Measurements from ENCODE around the gene LIF.

LIF gene

DNA sequence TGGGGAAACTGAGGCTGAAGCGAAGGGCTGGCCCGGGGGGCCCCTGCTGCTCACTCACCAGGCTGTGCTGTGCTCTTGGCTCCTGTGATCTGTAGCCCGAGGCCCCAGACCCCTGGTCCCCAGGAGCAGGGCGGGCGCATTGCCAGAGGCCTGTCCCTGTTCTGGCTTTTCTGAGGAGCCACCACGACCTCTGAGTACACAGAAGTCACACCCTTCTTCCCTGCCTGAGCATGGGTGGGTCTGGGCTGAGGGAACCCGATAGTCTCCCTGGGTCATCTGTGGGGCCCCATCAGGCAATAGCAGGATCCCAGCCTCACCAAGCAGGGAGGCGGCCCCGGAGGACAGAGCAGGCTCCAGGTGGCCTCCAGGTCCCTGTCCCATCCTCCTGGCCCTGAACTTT lies 37.6 kb upstream of the LIF start:
- DNase-seq, result no peak

DNA sequence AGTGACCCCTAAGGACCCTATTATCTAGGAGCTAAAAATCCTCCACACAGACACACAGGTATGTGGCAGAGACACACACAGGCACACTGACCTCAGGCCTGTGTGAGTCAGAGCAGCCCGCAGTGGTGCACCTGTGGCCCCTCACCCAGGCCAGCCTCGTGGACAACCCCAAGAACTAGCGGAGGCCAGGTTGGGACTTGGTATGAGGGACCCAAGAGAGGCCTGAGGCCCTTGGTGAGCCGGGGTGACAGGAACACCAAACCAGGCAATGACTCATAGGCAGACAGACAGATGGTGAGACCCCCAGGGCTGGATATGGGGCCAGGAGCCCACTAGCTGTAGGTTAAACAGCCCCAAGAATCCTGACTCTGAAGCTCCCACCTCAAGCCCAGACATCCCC lies 36.8 kb upstream of the LIF start:
- DNase-seq, result no peak

DNA sequence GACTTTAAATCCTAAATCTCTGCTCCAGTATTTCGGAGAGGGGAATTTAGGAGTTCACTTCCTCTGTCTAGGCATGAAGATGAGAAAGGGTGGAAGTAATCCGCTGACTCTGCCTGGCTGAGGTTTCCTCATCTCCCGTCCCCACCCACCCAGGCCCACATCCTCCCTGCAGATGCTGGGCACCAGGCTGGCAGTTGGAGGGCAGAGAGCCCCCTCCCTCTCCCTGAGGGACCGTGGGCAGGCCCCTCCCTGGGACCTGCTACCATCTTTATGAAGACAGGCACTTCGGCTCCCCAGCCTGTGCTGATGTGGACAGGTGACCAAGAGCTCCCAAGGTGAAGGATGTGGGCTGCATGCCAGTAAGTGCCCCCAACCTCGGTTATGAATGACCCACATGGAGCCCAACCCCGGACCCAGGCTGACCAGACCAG lies 36.1 kb upstream of the LIF start:
- DNase-seq, result no peak

DNA sequence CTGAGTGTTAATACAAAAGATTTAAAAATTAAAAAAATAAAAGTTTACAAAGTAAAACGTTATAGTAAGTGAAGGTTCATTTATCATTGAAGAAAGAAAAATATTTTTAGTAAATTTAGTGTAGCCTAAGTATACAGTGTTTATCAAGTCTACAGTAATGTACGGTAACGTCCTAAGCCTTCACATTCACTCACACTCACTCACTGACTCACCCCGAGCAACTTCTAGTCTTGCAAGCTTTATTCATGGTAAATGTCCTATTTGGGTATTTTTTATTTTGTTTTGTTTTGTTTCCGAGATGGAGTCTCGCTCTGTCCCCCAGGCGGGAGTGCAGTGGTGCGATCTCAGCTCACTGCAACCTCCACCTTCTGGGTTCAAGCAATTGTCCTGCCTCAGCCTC lies 33.9 kb upstream of the LIF start:
- no peak for DNase-seq

DNA sequence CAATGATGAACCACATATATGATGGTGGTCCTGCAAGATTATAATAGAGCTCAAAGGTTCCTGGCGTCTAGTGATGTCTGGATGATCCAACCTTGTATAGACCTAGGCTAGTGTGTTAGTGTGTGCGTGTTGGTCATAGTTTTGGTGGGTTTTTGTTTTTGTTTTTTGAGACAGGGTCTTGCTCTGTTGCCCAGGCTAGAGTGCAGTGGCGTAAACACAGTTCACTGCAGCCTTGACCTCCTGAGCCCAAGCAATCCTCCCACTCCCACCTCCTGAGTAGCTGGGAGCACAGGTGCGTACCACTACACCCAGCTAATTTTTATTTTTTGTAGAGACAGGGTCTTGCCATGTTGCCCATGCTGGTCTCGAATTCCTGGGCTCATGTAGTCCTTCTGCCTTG lies 33.4 kb upstream of the LIF start:
- DNase-seq, result no peak

DNA sequence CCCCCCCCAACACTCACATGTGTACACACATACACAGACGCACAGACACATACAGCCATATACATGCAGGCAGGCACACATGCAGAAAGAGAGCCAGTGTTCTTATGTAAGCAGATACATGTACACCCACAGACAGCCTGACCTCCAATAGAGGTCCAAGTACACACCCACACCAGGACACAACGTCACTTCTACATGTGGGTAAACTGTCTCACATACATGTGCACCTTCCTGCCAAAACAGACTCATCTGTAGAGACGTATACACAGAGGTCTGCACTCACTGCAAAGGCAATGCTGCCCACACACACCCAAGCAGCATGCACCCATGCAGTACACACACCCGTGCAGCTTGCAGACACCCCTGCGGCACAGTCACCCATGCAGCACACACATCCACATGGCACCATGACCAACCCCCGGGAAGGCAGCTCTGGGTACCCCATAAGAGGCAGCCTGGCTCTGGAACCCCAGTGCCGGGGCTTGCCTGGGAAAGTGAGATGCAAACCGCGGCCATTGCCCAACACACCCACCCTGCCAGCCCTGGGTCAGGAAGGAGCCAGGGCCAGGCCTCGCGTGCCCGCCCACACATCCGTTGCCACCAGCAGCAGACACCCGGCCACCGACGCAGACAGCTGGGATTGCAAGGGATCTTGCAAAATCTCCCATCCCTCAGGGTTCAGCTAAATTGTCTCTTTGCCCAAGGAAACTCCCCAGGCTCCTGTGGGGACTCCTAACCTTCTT lies 32.7 kb upstream of the LIF start:
- DNase-seq, result no peak

DNA sequence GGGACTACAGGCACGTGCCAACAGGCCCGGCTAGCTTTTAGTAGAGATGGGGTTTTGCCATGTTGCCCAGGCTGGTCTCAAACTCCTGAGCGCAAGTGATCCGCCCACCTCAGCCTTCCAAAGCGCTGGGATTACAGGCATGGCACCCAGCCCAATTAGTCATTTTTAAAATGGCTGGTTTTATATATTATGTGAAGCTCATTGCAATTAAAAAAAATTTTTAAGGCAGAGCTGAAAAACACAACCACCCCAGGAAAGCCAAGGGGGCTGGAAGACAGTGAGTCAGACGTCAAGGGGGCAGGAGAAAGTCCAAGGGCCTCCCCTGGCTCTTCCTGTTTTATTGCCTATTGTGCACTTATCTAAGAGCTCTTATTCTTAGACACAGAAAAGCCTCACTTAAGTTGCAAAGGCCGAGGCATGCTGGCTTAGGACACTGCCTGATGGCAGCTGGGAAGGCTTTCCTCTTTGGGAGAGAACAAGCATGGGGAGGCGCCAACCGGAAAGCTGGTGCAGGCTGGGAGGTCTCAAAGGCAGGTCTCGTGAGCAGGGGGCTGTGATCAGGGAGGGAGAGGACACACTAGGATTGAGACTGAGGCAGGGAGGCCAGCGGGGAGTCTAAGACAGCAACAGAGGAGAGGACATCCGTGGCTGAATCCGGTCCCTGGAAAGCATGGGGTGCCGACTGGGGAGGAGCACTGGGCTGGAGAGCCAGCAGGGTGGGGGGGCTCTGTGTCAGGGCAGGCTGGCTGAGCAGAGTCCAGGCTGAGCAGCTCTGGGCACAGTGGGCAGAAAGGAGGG lies 31.2 kb upstream of the LIF start:
- DNase-seq, result no peak

DNA sequence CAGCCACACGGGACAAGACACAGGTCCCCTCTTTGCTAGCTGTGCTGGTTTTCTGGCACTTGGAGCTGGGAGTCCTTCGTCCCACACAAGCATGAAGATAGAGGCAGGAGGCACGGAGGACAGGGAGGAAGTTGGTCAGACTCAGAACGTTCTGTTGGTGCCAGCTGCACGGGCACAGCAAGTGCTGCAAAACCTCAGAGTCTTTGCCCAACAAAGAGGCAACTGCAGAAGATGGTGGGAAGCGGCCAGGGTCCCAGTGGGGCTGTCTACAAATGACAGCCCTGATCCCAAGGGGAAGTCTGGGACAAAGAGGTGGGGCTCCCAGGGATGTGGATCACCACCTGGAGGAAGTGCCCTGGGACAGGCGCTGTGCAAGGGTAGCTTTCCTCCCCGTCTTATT lies 29.5 kb upstream of the LIF start:
- no peak for DNase-seq

DNA sequence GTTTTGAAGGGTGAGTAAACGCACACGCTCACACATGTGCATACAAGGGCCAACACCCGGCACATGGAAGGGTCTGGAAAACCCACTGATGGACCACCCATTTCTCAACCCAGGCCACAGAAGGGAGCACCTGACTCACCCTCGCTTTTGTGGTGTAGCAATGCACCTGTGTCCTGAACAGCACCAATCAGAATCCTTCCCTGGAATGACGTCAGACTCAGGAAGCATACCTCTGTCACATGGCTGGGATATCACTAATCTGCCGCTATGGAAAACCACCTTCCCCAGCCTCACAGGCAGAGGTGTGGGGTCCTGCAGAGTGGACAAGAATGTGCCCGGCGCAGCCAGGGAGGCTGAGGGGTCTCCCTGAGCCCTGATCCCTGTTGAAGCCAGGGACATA lies 29.1 kb upstream of the LIF start:
- DNase-seq, result no peak

DNA sequence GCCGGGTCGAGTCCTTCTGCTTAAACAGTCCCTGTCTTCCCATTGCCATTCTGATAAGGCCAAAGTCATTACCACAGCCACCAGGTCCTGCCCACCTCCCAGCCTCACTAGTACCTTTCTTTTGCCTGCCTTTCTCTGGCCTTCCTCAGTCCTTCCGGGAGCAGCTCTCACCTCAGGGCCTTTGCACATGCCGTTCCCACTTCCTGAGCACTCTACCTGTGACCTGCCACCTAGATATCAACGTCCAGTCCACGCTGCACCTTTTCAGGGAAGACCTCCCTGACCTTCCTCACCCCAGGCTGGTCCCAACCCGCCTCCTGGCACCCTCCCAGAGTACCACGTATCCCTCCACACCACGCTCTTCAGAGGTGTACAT lies 27.9 kb upstream of the LIF start:
- no peak for DNase-seq

DNA sequence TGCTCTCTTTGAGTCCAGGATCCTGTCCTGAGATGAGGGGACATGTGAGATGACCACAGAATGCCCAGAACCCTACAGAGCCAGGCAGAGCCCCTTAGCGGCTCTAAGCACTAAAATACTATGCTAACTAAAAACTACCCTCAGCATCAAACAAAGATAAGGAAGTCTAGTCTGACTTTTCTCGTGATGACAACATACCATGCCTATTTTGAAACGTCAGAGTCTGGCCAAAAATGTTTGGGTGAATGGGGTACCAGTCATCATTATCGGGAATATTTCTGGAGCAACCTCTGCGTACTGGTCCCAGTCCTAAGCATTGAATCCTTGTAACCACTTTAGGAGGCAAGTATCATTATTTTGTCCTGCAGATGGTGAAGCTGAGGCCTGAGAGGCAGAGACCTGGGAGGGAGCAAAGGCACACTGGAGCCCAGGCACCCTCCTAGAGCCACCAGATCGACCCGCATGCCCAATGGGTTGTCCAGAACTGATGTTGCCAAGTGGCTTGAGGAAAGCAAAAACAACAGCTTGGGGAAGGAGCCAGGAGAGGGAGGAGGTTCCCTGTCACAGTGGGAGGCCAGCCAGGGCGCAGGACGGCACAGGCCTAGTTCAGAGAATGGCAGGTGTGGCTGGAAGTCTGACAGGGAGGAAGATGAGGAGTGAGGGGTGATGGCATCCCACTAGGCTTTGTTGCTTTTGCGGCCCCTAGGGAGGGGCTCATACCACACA lies 27.3 kb upstream of the LIF start:
- DNase-seq, result no peak

DNA sequence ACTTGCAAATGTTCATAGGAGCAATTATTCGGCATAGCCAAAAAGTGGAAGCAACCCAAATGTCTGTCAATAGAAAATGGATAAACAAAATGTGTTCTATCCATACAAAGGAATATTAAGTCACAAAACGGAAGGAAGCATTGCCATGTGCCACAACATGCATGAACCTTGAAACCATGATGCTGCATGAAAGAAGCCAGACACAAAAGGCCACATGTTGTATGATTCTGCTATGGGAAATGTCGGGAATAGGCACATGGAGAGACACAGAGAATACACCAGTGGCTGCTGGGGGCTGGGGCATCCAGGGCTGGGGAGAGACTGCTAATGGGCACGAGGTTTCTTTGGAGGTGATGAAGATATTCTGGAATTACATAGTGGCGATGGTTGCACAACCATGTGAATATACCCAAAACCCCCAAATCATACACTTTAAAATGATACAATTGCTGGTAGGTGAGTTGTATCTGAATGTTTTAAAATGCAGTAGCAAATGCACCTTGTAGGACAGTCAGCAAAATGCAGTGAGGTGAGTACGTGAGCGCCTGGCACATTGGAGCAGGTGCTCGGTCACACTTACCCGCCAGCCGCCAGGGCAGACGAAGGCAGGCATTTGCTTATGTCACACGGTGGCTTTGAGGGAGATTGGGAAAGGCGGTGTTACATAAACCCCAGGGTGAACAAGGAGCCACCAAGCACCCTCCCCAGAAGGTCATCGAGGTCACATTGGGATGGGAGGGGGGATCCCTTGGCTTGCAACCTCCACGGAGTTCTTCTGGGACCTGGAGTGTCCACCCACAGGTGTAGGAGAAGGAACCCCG lies 26.4 kb upstream of the LIF start:
- DNase-seq, result no peak

DNA sequence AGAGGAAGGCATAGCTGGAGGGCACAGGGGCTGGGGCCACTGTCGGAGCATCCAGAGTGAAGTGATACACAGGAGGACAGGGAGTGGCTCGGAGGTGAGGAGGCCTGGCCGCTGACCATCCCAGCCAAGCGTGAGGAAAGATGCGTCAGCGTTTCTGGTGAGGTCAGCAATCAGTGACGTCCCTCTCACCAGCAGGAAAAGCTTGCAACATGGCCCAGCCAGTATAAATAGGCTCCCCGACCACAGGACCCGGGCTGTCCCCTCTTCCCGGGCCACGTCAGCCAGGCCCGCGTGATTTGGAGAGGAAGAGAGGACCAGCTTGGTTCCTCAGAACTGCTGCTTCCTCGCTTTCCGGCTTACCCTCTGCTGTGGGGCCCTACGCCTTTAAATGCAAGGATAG lies 24.3 kb upstream of the LIF start:
- no peak for DNase-seq

DNA sequence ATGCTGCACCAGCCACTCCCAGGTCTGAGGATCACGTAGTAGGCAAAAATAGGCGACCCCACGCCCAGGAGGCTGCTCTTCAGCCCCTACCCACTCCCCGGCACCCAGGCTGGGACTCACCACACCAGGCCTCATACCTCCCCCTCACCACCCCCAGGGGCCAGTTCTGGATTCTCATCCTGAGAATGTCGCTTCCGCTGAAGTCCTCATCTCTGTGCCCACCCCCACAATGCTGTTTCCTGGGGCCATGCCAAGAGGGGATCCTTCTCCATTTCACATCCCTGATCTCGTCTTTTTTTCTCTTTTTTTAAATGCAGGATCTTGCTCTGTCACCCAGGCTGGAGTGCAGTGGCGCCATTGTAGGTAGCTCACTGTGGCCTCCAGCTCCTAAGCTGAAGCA lies 21.8 kb upstream of the LIF start:
- DNase-seq, result no peak

DNA sequence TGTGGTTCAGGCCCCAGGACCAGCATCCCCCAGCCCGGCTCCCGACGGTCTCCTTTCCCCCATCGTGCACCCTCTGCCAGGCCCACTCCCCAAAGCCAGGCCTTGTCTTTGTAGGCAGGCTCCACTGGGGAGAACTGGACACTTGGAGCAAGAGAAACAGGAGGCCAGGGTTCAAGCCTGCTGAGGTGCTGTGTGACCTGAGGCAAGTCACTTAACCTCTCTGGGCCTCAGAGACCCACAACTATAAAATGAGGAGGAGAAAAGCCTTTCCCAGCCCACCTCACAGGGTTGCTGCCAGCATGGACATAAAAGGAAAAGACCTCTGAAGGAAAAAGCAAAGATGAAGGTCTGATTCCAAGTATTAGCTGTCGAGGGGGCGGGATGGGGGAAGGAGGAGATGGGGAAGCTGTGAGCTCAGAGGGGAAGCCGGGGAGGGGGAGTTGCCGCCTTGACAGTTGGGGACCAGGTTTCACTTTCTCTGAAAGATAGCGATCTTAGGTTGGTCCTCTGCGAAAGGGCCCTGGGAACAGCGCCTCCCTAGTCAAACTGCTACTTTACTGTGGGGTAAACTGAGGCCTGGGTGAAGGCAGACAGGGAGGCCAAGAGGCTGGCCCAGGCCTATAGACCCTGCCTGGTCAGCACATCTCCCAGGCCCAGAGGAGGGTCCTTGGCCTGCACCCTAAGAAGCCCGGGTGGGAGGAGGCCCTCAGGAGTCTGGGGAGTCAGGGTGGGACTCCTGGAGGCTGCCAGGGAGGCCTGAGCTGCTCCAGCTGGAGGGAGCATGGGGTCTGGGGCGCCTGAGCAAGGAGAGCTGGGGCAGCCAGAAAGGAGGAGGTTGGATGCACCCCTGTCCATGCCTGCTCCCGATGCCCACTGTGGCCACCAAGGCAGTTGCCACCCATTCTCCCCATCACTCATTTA lies 21.1 kb upstream of the LIF start:
- peak; percentile 86 for DNase-seq

DNA sequence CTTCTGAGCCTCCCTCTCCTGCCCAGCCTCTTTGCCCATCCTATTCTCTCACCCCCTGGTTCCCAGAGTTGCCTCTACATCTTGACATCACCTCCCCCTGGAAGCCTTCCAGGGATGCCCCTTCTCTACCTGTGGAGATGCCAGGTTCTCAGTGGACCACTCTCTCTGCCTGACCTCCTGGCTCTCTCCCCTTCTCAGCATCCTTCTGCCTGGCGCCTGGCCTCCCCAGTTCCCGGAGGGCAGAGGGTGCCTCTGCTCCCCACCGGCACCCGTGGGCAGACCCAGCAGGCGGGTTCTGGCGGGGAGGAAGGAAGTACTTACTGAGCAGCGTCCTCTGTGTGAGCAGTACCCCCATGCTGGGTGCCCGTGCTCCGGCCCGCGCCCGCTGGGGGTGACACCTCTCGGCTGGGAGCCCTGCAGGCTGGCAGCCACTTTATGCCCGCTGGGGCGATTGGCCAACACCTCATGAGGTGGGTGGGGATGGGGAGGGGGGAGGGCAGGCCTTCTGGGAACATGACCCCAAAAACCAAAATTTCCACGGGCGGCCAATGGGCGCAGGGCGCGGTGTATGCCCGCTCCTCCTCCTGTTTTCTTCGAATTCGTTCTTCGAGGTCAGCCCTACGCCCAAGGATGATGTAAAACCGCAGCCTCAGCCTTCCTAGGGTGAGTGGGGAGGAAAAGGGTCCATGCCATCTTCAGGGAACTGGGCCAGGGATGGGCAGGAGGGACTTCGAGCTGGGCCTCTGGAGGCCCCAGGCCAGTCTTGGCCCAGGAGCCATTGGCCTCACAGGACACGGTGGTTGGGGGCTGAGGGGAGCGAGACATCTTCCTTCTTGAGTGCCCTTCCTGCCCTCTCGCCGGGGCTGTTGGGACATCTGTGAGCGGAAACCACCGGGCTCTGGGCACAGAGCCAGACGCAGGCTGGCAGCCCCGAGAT lies 20.2 kb upstream of the LIF start, which contains the start of gene OSM:
Gene OSM, minus strand, starts transcription at position 407 of the 937 bp plus-strand sequence. Its CDS starts 52 bp downstream, at position 355.
- peak; percentile 95 for DNase-seq

DNA sequence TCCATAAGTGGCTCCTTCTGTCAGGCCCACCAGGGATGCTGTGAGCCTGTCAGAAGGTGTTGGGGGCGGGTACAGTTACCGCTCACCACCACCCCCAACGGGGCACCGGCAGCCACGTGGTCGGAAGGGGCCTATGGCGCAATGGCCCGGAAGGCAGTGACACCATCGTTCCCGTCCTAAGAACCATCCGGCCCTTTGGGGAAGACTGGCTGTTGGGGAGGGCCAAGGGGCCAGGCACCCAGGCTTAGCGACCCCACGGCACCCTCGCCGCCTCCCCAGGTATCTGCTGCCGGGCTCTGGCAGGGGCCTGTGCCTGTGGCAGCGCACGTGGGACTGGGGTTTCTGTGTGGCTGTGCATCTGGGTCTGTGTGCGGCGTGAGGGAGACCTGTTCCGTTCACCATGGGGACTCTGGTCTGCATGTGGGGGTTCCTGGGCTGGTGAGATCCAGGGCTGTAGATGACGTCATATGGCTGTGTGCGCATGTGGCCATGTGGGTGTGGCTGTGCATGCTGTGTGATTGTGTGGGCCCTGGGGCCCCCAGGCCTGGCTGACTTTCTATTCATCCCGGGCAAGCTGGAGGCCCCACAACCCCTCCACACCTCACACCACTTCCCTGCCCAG lies 19.4 kb upstream of the LIF start:
- peak; percentile 94 for DNase-seq

DNA sequence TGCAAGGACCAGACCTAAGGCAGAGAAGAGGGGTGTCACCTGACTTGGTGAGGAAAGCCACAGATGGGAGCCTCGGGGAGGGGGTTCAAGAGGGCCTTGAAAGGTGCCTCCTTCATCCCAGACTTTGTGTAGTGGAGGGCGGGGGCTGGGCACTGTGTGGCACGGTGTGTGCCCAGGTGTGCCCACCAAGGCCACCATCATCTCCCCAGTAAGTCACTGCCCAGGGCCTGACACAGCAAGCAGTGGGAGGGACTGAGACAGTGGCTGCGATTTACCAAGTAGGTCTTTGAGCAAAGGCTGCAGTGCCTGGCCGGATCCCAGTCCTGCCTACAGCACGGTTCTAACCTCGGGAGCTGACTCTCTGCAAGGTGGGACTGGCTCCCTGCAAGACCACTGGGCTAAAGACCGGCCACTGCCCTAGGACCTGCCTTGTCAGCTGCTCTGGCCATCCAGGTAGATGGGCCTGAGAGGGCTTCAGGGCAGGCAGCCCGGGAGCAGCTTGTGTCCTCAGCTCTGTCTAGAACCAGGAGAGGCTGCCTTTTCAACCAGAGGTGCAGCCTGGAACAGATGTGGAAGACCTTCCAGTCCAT lies 18.7 kb upstream of the LIF start:
- DNase-seq, result peak; percentile 41

DNA sequence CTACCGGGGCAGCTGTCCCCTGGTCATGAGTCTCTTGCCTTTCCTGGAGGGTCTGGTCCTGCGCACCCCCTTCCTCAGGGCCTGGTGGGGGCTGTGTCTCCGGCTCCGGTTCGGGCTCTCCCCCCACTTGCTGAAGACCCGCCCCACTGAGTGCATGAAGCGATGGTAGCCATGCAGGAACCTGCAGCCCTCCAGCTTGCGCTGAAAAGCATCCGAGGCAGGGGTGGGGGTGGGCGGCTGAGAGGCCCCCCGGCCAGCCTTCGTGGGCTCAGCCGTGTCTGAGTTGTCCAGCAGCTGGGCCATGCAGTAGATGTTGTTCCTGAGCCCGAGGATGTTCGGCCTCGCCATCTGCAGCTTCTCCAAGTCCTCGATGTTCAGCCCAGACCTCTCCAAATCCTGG lies 17.3 kb upstream of the LIF start:
- no peak for DNase-seq

All from activated CD4-positive, alpha-beta T cell treated with anti-CD3 and anti-CD28 coated beads, Interleukin-10, Interleukin-2, amounts not matched to agents 100 ng/mL and 50 ng/mL, durations not matched to agents 16 hours and 8 hours (primary cell).